Measurements from ENCODE around the gene MAP4K1.

The MAP4K1 gene

GRCh38 chr19:38655148-38655824, 37.5 kb upstream of the MAP4K1 start:
- no peaks in the 10 kb centered on the region for H3K9me3 ChIP-seq
- peak overlapping the region; percentile 64 for H3K27ac ChIP-seq
- peaks cover 87 to 94% of the 10 kb centered on the region in 2 experiments for H3K4me1 ChIP-seq (ENCODE audit: control insufficient read depth in 1 of 2, insufficient read depth in 1 of 2, low read depth in 1 of 2, low read length in 1 of 2)
- H3K36me3 ChIP-seq, result no peaks in the 10 kb centered on the region
- TF ChIP-seq, protein P1, sequence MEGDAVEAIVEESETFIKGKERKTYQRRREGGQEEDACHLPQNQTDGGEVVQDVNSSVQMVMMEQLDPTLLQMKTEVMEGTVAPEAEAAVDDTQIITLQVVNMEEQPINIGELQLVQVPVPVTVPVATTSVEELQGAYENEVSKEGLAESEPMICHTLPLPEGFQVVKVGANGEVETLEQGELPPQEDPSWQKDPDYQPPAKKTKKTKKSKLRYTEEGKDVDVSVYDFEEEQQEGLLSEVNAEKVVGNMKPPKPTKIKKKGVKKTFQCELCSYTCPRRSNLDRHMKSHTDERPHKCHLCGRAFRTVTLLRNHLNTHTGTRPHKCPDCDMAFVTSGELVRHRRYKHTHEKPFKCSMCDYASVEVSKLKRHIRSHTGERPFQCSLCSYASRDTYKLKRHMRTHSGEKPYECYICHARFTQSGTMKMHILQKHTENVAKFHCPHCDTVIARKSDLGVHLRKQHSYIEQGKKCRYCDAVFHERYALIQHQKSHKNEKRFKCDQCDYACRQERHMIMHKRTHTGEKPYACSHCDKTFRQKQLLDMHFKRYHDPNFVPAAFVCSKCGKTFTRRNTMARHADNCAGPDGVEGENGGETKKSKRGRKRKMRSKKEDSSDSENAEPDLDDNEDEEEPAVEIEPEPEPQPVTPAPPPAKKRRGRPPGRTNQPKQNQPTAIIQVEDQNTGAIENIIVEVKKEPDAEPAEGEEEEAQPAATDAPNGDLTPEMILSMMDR (IDR thresholded peaks at IDR 0.05), result no peak
- H3K4me3 ChIP-seq (ENCODE audit: low read depth in 1 of 2, low read length in 1 of 2), result no peak overlapping the region
- no peaks in the 10 kb centered on the region for H3K27me3 ChIP-seq

GRCh38 chr19:38654628-38655055, 36.9 kb upstream of the MAP4K1 start:
- peak overlapping the region; percentile 64 for H3K27ac ChIP-seq
- H3K9me3 ChIP-seq, result no peaks in the 10 kb centered on the region
- no peaks in the 10 kb centered on the region for H3K27me3 ChIP-seq
- peaks cover 87 to 95% of the 10 kb centered on the region in 2 experiments for H3K4me1 ChIP-seq (ENCODE audit: control insufficient read depth in 1 of 2, insufficient read depth in 1 of 2, low read depth in 1 of 2, low read length in 1 of 2)
- TF ChIP-seq, protein P1 (IDR thresholded peaks at IDR 0.05), result no peak
- H3K4me3 ChIP-seq (ENCODE audit: low read depth in 1 of 2, low read length in 1 of 2), result no peak overlapping the region
- H3K36me3 ChIP-seq, result no peaks in the 10 kb centered on the region

GRCh38 chr19:38653028-38653571, 35.3 kb upstream of the MAP4K1 start:
- no peaks in the 10 kb centered on the region for H3K9me3 ChIP-seq
- peaks cover 84 to 96% of the 10 kb centered on the region in 2 experiments for H3K4me1 ChIP-seq (ENCODE audit: control insufficient read depth in 1 of 2, insufficient read depth in 1 of 2, low read depth in 1 of 2, low read length in 1 of 2)
- no peaks in the 10 kb centered on the region for H3K36me3 ChIP-seq
- TF ChIP-seq, protein P1 (IDR thresholded peaks at IDR 0.05), result no peak
- H3K27ac ChIP-seq, result peak overlapping the region; percentile 91
- no peaks in the 10 kb centered on the region for H3K27me3 ChIP-seq
- H3K4me3 ChIP-seq (ENCODE audit: low read depth in 1 of 2, low read length in 1 of 2), result peak overlapping the region in 1 of 2 experiments; percentile 48

DNA sequence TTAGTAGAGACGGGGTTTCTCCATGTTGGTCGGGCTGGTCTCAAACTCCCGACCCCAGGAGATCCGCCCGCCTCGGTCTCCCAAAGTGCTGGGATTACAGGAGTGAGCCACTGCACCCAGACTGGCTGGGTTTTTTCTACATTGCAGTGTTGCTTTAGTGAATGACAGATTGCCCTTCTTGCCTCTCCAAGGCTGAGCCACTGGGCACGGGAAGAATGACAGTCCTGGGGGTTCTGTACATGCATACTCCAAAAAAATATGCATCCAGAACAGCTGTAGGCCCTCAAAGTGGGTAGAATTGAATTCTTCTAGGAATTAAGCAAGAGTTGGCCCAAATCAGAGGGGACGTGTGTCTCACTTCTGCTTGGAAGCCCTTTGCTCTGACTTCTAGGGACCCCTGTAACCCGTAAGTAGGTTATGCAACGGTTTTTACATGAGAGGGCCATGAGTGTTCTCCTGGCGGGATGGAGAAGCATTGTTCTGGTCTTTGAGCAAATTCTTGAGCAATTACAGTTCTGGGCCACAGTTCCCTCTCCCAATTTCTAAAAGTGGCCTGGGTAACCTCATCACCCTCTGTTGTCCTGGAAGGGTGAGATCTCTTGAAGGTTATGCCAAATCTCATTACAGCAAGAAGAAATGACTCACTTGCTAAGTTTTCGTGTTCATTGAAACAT, 33.3 kb upstream of the MAP4K1 start:
- Histone ChIP-seq H3K4me1 (ENCODE audit: control insufficient read depth in 1 of 2, insufficient read depth in 1 of 2, low read depth in 1 of 2, low read length in 1 of 2) (peaks cover 75 to 82% of the 10 kb centered on the region in 2 experiments), H3K27me3 (no peaks in the 10 kb centered on the region), H3K4me3 (ENCODE audit: low read depth in 1 of 2, low read length in 1 of 2) (peak overlapping the region; percentile 1 to 48), H3K9me3 (no peaks in the 10 kb centered on the region), H3K36me3 (no peaks in the 10 kb centered on the region), H3K27ac (peak overlapping the region; percentile 91)
- TF ChIP-seq, protein P1 (IDR thresholded peaks at IDR 0.05), result no peak

- TF ChIP-seq, protein P1 (IDR thresholded peaks at IDR 0.05), result no peak
- no peaks in the 10 kb centered on the region for H3K36me3 ChIP-seq
- no peaks in the 10 kb centered on the region for H3K27me3 ChIP-seq
- peak overlapping the region; percentile 91 to 94 for H3K4me3 ChIP-seq (ENCODE audit: low read depth in 1 of 2, low read length in 1 of 2)
- peaks cover 67 to 74% of the 10 kb centered on the region in 2 experiments for H3K4me1 ChIP-seq (ENCODE audit: control insufficient read depth in 1 of 2, insufficient read depth in 1 of 2, low read depth in 1 of 2, low read length in 1 of 2)
- peak overlapping the region; percentile 91 for H3K27ac ChIP-seq
- no peaks in the 10 kb centered on the region for H3K9me3 ChIP-seq
Observed at GRCh38 chr19:38650172-38650775, 32.5 kb upstream of the MAP4K1 start.

Data from neutrophil (primary cell).